GM12878 (cell line): Measurements from ENCODE around the gene HSD17B13. TPM values are rescaled to one million over a fixed set of nuclear protein-coding genes. Genes with fewer than 3 reads are reported as not detected.

Experiments used
- ATAC-seq: fragments of 200-7000 bp; cut with Tn5 transposase; 3 replicates; pipeline ENCODE4 v1.9.1; 2020; ENCODE audit warnings: mild to moderate bottlenecking, moderate library complexity
- BruUV-seq: library from RNA; stranded (reverse); fragments of 400-500 nt; replicated peaks from 2 replicates; lab custom pipeline; 2021; lab: Mats Ljungman, UMichigan
- CTCF ChIA-PET: fragments of 300-600 bp; sonication (Branson Sonifier 250); formaldehyde crosslinking; extraction: SDS; loops from one replicate; lab custom pipeline; 2021; ENCODE audit warnings: inconsistent platforms; lab: Yijun Ruan, JAX
- POLR2A ChIA-PET: fragments of 350-600 bp; formaldehyde crosslinking; extraction: SDS; loops from one replicate; lab custom pipeline; 2021; ENCODE audit warnings: inconsistent platforms; lab: Charles Lee
- RAD21 ChIA-PET: fragments of 300-600 bp; sonication (Branson Sonifier 250); formaldehyde crosslinking; loops from one replicate; lab custom pipeline; 2023; ENCODE audit warnings: antibody characterized with exemption; ENCODE audit not compliant: unreplicated experiment; lab: Charles Lee
- SMC1A ChIA-PET: fragments of 300-600 bp; sonication (Branson Sonifier 250); formaldehyde crosslinking; loops from one replicate; lab custom pipeline; 2023; ENCODE audit not compliant: unreplicated experiment, uncharacterized antibody; lab: Charles Lee
- DNase-seq: peaks from one replicate; pipeline ENCODE4 v3.0.0-alpha.2; 2011; ENCODE audit warnings: low read depth, low spot score
- FAIRE-seq: peaks from 3 replicates; lab custom pipeline; 2011; peaks lifted over from hg19 to GRCh38; lab: Jason Lieb, UNC
- H2AFZ ChIP-seq: 2 replicates; pipeline ENCODE4 v1.6.0; 2011; ENCODE audit warnings: low read depth, low read length, control low read depth; ENCODE audit not compliant: control insufficient read depth
- H3K27ac ChIP-seq: 2 replicates; pipeline ENCODE4 v1.5.1; 2011; ENCODE audit warnings: control low read depth; ENCODE audit not compliant: control insufficient read depth, insufficient read depth
- H3K27me3 ChIP-seq, 2 experiments: replicated peaks in 1 of 2; 2 replicates each; pipeline versions ENCODE4 v1.6.0 to v1.6.1; 2011; ENCODE audit warnings: low read length in 1 of 2; ENCODE audit not compliant: control insufficient read depth in 2 of 2, insufficient read depth in 2 of 2
- H3K36me3 ChIP-seq, 2 experiments: 2 replicates each; pipeline ENCODE4 v1.5.1; 2011; ENCODE audit warnings: low read length in 1 of 2; ENCODE audit not compliant: control insufficient read depth in 2 of 2, insufficient read depth in 2 of 2
- H3K4me1 ChIP-seq: 2 replicates; pipeline ENCODE4 v1.6.1; 2011; ENCODE audit warnings: mild to moderate bottlenecking, low read length, moderate library complexity, mixed read lengths; ENCODE audit not compliant: control insufficient read depth, insufficient read depth
- H3K4me2 ChIP-seq: 2 replicates; pipeline ENCODE4 v1.6.0; 2011; ENCODE audit warnings: control low read depth; ENCODE audit not compliant: control insufficient read depth, insufficient read depth
- H3K4me3 ChIP-seq: fragments of 200-600 bp; sonication (generic); 2 replicates; pipeline ENCODE4 v1.5.1; 2016
- H3K79me2 ChIP-seq: 2 replicates; pipeline ENCODE4 v1.6.0; 2011; ENCODE audit warnings: low read length; ENCODE audit not compliant: control insufficient read depth, insufficient read depth
- H3K9ac ChIP-seq: 2 replicates; pipeline ENCODE4 v1.8.0; 2011; ENCODE audit warnings: low read length, control low read depth, mixed read lengths; ENCODE audit not compliant: control insufficient read depth, insufficient read depth
- H3K9me3 ChIP-seq: replicated peaks from 3 replicates; pipeline ENCODE4 v1.5.1; 2011; ENCODE audit warnings: mild to moderate bottlenecking, low read length; ENCODE audit not compliant: control insufficient read depth, insufficient read depth
- H4K20me1 ChIP-seq: 2 replicates; pipeline ENCODE4 v1.6.0; 2011; ENCODE audit not compliant: control insufficient read depth, insufficient read depth
- BMI1 ChIP-seq: fragments of 450-650 bp; IDR thresholded peaks from 2 replicates; pipeline ENCODE4 v1.6.1; 2016; ENCODE audit warnings: mild to moderate bottlenecking, moderate library complexity, borderline replicate concordance
- CBFB ChIP-seq: IDR thresholded peaks from 2 replicates; pipeline ENCODE4 v1.6.1; 2016; ENCODE audit warnings: antibody characterized with exemption, low read depth
- CTCF ChIP-seq, 3 experiments: IDR thresholded peaks in 2 of 3; conservative IDR thresholded peaks in 1 of 3; 2 replicates each; pipeline ENCODE4 v1.5.1; 2011; ENCODE audit warnings: low read depth in 3 of 3, low read length in 3 of 3, mild to moderate bottlenecking in 3 of 3, control low read depth in 2 of 3, moderate library complexity in 2 of 3, inconsistent platforms in 1 of 3, mixed read lengths in 1 of 3; ENCODE audit not compliant: control insufficient read depth in 2 of 3, insufficient read depth in 1 of 3; ENCODE audit errors: extremely low read depth in 1 of 3
- E4F1 ChIP-seq: fragments of 450-650 bp; IDR thresholded peaks from 2 replicates; pipeline ENCODE4 v1.6.1; 2018; ENCODE audit warnings: borderline replicate concordance, mild to moderate bottlenecking; ENCODE audit not compliant: partially characterized antibody
- ESRRA ChIP-seq: IDR thresholded peaks from 2 replicates; pipeline ENCODE4 v1.6.1; 2012; ENCODE audit warnings: mild to moderate bottlenecking, low read length, improper control_type of control experiment
- FOXK2 ChIP-seq: fragments of 450-650 bp; IDR thresholded peaks from 2 replicates; pipeline ENCODE4 v1.6.1; 2017; ENCODE audit warnings: mild to moderate bottlenecking, moderate library complexity
- GABPA ChIP-seq: IDR thresholded peaks from 2 replicates; pipeline ENCODE4 v1.6.1; 2014; ENCODE audit warnings: antibody characterized with exemption, low read depth, mild to moderate bottlenecking, inconsistent platforms
- HSF1 ChIP-seq: fragments of 150-350 bp; IDR thresholded peaks from 2 replicates; pipeline ENCODE4 v1.6.1; 2014; ENCODE audit warnings: mild to moderate bottlenecking, low read depth, low read length
- RELA ChIP-seq: fragments of 450-650 bp; IDR thresholded peaks from 2 replicates; pipeline ENCODE4 v1.8.0; 2014; ENCODE audit warnings: borderline replicate concordance; ENCODE audit not compliant: partially characterized antibody
- SIN3A ChIP-seq: IDR thresholded peaks from 2 replicates; pipeline ENCODE4 v1.6.1; 2012; ENCODE audit warnings: low read depth, low read length, improper control_type of control experiment
- SMAD1 ChIP-seq: fragments of 450-650 bp; IDR thresholded peaks from 2 replicates; pipeline ENCODE4 v1.6.1; 2018; ENCODE audit warnings: mild to moderate bottlenecking, low read depth; ENCODE audit not compliant: partially characterized antibody
- ZNF622 ChIP-seq: fragments of 450-650 bp; IDR thresholded peaks from 2 replicates; pipeline ENCODE4 v1.6.1; 2017; ENCODE audit warnings: mild to moderate bottlenecking, inconsistent platforms
- WGBS: methylation state at CpG from one replicate; pipeline ENCODE4 v1.1.6; 2016; ENCODE audit warnings: low lambda C conversion rate; ENCODE audit not compliant: insufficient replicate concordance, insufficient coverage; ENCODE audit errors: missing lambda C conversion rate; 5-methylcytosine and 5-hydroxymethylcytosine counted together
- in situ Hi-C: fragments of 300-500 bp; cut with MboI; formaldehyde crosslinking; loops from 9 replicates; pipeline ENCODE4 v1.14.3; 2018; ENCODE audit warnings: mixed read lengths
- intact Hi-C: fragments of 100-400 bp; cut with micrococcal nuclease; formaldehyde crosslinking; loops from one replicate; pipeline ENCODE4 v1.14.2; 2022; ENCODE audit not compliant: unreplicated experiment
- polyA plus RNA-seq, 11 experiments: library from polyadenylated mRNA; depleted of rRNA in 4 of 11; unstranded in 6 of 11; stranded (reverse) in 5 of 11; fragments of >200 nt; fragmentation: Nextera tagmentation in 4 of 11; fragmentation: Illumina TruSeq in 1 of 11; extraction: Ambion mirVana in 4 of 11; extraction: Trizol in 1 of 11; gene quantifications; 1 replicate in 1 of 11; 2 replicates in 10 of 11; pipeline versions ENCODE4 v1.2.1 to v1.2.3, GENCODE V29; 2011 to 2016; ENCODE audit warnings: inconsistent platforms in 2 of 11, missing spikeins in 2 of 11, low read depth in 1 of 11
- total RNA-seq, 4 experiments: library from RNA; depleted of rRNA in 3 of 4; stranded (reverse); fragments of >200 nt in 3 of 4; fragmentation: Illumina TruSeq in 1 of 4; extraction: Trizol in 1 of 4; gene quantifications; 2 replicates each; pipeline versions ENCODE4 v1.2.1 to v1.2.3, GENCODE V29; 2013 to 2021

Gene HSD17B13
- total and polyA plus RNA-seq, 10 of the 15 experiments (the other 5 are each of a cell fraction or from before 2014, with no cell fraction given), result 0.03 to 0.09 (median 0.04) TPM; not detected in 4

DNA sequence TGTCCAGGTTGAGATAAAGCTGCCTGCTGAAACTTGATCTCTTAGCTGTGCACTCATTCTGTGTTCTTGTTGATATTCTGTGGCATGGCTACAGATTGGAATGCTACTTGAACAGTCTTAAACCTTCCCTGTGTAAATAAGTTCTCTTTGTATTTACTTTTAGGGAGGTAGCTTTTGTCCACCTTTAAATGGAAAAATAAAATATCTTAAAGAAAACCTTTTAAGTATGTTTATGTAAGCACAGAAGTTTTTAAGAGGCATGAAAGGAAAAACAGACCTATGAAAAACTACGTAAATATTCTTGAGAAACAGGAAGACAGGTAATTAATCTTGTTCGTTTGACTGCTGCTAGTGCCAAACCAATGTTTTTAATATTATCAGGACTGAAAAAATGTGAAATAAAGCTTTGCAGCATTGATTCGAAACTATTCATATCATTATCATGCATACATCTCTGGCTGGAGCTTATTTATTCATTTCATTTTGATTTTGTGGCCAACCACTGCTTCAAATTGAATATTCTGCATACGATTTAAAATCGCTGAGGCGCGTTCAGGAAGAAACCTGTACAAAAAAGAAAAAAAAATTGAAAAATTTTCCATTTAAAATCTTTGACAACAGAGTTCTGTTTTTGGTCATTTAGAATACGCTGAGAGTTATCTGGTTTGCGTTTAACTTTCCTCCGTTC, 17.8 kb downstream of the HSD17B13 start:
- no TSS peak for BruUV-seq
- FAIRE-seq (no peak), ATAC-seq (no peak), DNase-seq (no peak)
- CTCF ChIA-PET, result interaction anchor here (0.6 to 1.1 kb wide), 2 partner anchors 16 to 183 kb away, joined by 3 read pairs; no protein-coding TSS in a partner anchor
- Histone ChIP-seq H3K4me1 (no peaks in the 10 kb centered on the region), H3K4me2 (no peak overlapping the region), H3K9ac (no peak overlapping the region), H3K36me3 (no peaks in the 10 kb centered on the region), H3K27ac (no peak overlapping the region), H3K9me3 (no peaks in the 10 kb centered on the region), H4K20me1 (no peaks in the 10 kb centered on the region), H3K27me3 (no peaks in the 10 kb centered on the region), H3K4me3 (no peak overlapping the region), H2AFZ (no peak overlapping the region), H3K79me2 (no peaks in the 10 kb centered on the region)
- intact Hi-C loops (no loop called here), in situ Hi-C loops (no loop called here)
- SMC1A ChIA-PET, result no interaction called here
- WGBS, result 19% methylated on average over 10 of the region's 10 CpGs
- POLR2A ChIA-PET, result no interaction called here
- TF ChIP-seq RELA, result no peak
- no peak for TF ChIP-seq CBFB
- no peak for TF ChIP-seq FOXK2
- TF ChIP-seq BMI1, result no peak
- TF ChIP-seq SIN3A, result no peak
- RAD21 ChIA-PET, result no interaction called here

DNA sequence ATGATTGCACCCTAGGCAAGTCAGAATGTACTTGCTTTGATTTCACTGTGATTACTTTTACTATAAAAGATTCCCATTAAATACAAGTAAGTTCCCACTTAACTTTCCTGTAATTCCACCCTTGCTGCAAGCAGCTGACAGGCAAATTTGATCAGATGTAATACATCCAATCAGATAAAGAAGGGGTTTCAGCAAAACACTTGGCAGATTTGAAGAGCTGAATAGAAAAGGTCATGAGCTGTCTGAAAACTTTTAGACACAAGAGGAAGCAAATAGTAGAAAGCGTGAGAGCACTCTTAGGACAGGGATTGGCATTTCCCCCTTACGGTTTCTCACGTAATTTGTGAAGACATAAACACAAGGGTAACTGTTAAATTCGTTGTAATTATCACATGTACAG, 22.8 kb downstream of the HSD17B13 start:
- intact Hi-C loops, result no loop called here
- no peak overlapping the region for H3K4me3 ChIP-seq
- H3K4me1 ChIP-seq, result no peaks in the 10 kb centered on the region
- FAIRE-seq, result no peak
- no peaks in the 10 kb centered on the region for H3K79me2 ChIP-seq
- no peaks in the 10 kb centered on the region for H3K9me3 ChIP-seq
- ChIA-PET POLR2A (no interaction called here), SMC1A (no interaction called here), CTCF (no interaction called here), RAD21 (no interaction called here)
- no peak for ATAC-seq
- in situ Hi-C loops, result no loop called here
- WGBS, result 61% methylated on average over 4 of the region's 4 CpGs
- no peak overlapping the region for H3K27ac ChIP-seq
- no peaks in the 10 kb centered on the region for H3K36me3 ChIP-seq
- no peak for DNase-seq
- H3K4me2 ChIP-seq, result no peak overlapping the region
- H3K9ac ChIP-seq, result no peak overlapping the region
- no peaks in the 10 kb centered on the region for H3K27me3 ChIP-seq
- no TSS peak for BruUV-seq
- no peaks in the 10 kb centered on the region for H4K20me1 ChIP-seq
- no peak overlapping the region for H2AFZ ChIP-seq
- TF ChIP-seq CTCF (IDR thresholded peaks at IDR 0.05 in 2 of 3, conservative IDR thresholded peaks at IDR 0.05 in 1 of 3; ENCODE audit: control insufficient read depth in 2 of 3, extremely low read depth in 1 of 3, insufficient read depth in 1 of 3, low read depth in 3 of 3, low read length in 3 of 3), result no peak
- no peak for TF ChIP-seq SMAD1
- no peak for TF ChIP-seq GABPA
- TF ChIP-seq HSF1, result no peak
- no peak for TF ChIP-seq E4F1
- TF ChIP-seq ZNF622, result no peak
- TF ChIP-seq ESRRA, result no peak
